B cell (primary cell): ENCODE results near the gene UNC13A. TPM values are rescaled to one million over a fixed set of nuclear protein-coding genes. Genes with fewer than 3 reads are reported as not detected.

Experiments used
- ATAC-seq: fragments of 200-7000 bp; cut with Tn5 transposase; one replicate; pipeline ENCODE4 v1.10.0; 2021; ENCODE audit warnings: low read depth, mild to moderate bottlenecking, moderate number of reproducible peaks, moderate library complexity
- CTCF ChIA-PET: fragments of 350-600 bp; sonication (Branson Sonifier 250); formaldehyde crosslinking; loops from one replicate; lab custom pipeline; 2021; ENCODE audit warnings: antibody characterized with exemption, inconsistent platforms; lab: Charles Lee
- POLR2A ChIA-PET: fragments of 350-600 bp; sonication (Branson Sonifier 250); formaldehyde crosslinking; loops from one replicate; lab custom pipeline; 2021; ENCODE audit warnings: antibody characterized with exemption; lab: Charles Lee
- DNase-seq: peaks from one replicate; pipeline ENCODE4 v3.0.0; 2013
- H2AFZ ChIP-seq: 2 replicates; pipeline ENCODE4 v1.6.1; 2012; ENCODE audit warnings: mild to moderate bottlenecking, low read depth, low read length; ENCODE audit not compliant: insufficient read depth, poor library complexity, severe bottlenecking
- H3K27ac ChIP-seq, 2 donors: 1 replicate in 1 of 2; 2 replicates in 1 of 2; pipeline ENCODE4 v1.5.1; 2012 to 2013; ENCODE audit warnings: low read length in 2 of 2, mild to moderate bottlenecking in 2 of 2, moderate library complexity in 1 of 2
- H3K27me3 ChIP-seq, 4 experiments: fragments of 200-600 bp in 1 of 4; sonication (generic) in 1 of 4; replicated peaks in 1 of 4; 1 replicate in 2 of 4; 2 replicates in 2 of 4; pipeline versions ENCODE4 v1.6.1 to v1.7.0; 2013 to 2016; ENCODE audit warnings: low read length in 3 of 4, mild to moderate bottlenecking in 2 of 4, mixed read lengths in 1 of 4, moderate library complexity in 1 of 4; ENCODE audit not compliant: insufficient read depth in 4 of 4, control insufficient read depth in 3 of 4; ENCODE audit errors: control extremely low read depth in 1 of 4
- H3K36me3 ChIP-seq, 2 experiments: replicated peaks in 1 of 2; 1 replicate in 1 of 2; 2 replicates in 1 of 2; pipeline versions ENCODE4 v1.6.1 to v1.7.1; 2013; ENCODE audit warnings: low read length in 1 of 2; ENCODE audit not compliant: insufficient read depth in 2 of 2, control insufficient read depth in 1 of 2; ENCODE audit errors: control extremely low read depth in 1 of 2, extremely low read depth in 1 of 2
- H3K4me1 ChIP-seq, 2 donors: fragments of 200-600 bp in 1 of 2; sonication (generic) in 1 of 2; 1 replicate in 1 of 2; 2 replicates in 1 of 2; pipeline versions ENCODE4 v1.5.1 to v1.6.1; 2013 to 2017; ENCODE audit warnings: low read length in 2 of 2; ENCODE audit not compliant: control insufficient read depth in 2 of 2, insufficient read depth in 2 of 2
- H3K4me2 ChIP-seq: replicated peaks from 2 replicates; pipeline ENCODE3; 2012; ENCODE audit warnings: mild to moderate bottlenecking, low read depth, low read length; ENCODE audit not compliant: poor library complexity, severe bottlenecking
- H3K4me3 ChIP-seq, 5 experiments: fragments of 200-600 bp in 1 of 5; sonication (generic) in 1 of 5; 1 replicate in 3 of 5; 2 replicates in 2 of 5; pipeline versions ENCODE4 v1.5.1 to v1.7.0; 2011 to 2016; ENCODE audit warnings: low read length in 4 of 5, mild to moderate bottlenecking in 4 of 5, low read depth in 2 of 5, control low read depth in 1 of 5, moderate library complexity in 1 of 5; ENCODE audit not compliant: insufficient read depth in 1 of 5; ENCODE audit errors: control extremely low read depth in 1 of 5, extremely low read depth in 1 of 5
- H3K79me2 ChIP-seq: fragments of 200-600 bp; sonication (generic); one replicate; pipeline ENCODE4 v1.6.0; 2016; ENCODE audit warnings: low read length; ENCODE audit not compliant: control insufficient read depth, insufficient read depth
- H3K9ac ChIP-seq: fragments of 200-600 bp; sonication (generic); 2 replicates; pipeline ENCODE4 v1.6.1; 2017; ENCODE audit warnings: mild to moderate bottlenecking, low read length, moderate library complexity
- H3K9me3 ChIP-seq, 3 donors: one replicate each; pipeline versions ENCODE4 v1.6.1 to v1.7.1; 2013; ENCODE audit warnings: low read length in 2 of 3; ENCODE audit not compliant: control insufficient read depth in 2 of 3, insufficient read depth in 1 of 3; ENCODE audit errors: control extremely low read depth in 1 of 3
- H4K20me1 ChIP-seq: 2 replicates; pipeline ENCODE4 v1.6.0; 2012; ENCODE audit warnings: mild to moderate bottlenecking, low read length; ENCODE audit not compliant: insufficient read depth, control insufficient read depth, poor library complexity, severe bottlenecking
- H3K27ac Mint-ChIP-seq: one replicate; pipeline ENCODE4 v1.8.0; 2021; ENCODE audit warnings: mixed read lengths
- H3K27me3 Mint-ChIP-seq: one replicate; pipeline ENCODE4 v1.8.0; 2021; ENCODE audit warnings: mixed read lengths
- H3K4me1 Mint-ChIP-seq: one replicate; pipeline ENCODE4 v1.8.0; 2021; ENCODE audit warnings: mixed read lengths
- H3K4me3 Mint-ChIP-seq: one replicate; pipeline ENCODE4 v1.8.0; 2021; ENCODE audit warnings: mixed read lengths
- H3K9me3 Mint-ChIP-seq: one replicate; pipeline ENCODE4 v1.8.0; 2022; ENCODE audit warnings: mixed read lengths; ENCODE audit not compliant: insufficient read depth
- CTCF ChIP-seq: fragments of 200-600 bp; IDR thresholded peaks from one replicate; pipeline ENCODE4 v1.8.0; 2022; ENCODE audit warnings: antibody characterized with exemption, mild to moderate bottlenecking
- EZH2 ChIP-seq: IDR thresholded peaks from 2 replicates; pipeline ENCODE4 v1.6.1; 2012; ENCODE audit warnings: borderline replicate concordance, low read depth, mild to moderate bottlenecking, moderate library complexity, low read length; ENCODE audit not compliant: insufficient read depth, poor library complexity, severe bottlenecking
- WGBS: methylation state at CpG from one replicate; pipeline ENCODE4 v1.1.5; 2013; ENCODE audit warnings: missing lambda C conversion rate; ENCODE audit not compliant: insufficient coverage; 5-methylcytosine and 5-hydroxymethylcytosine counted together
- intact Hi-C: fragments of 100-400 bp; cut with micrococcal nuclease; formaldehyde crosslinking; loops from one replicate; pipeline ENCODE4 v1.10.0; 2022
- polyA plus RNA-seq: library from polyadenylated mRNA; depleted of rRNA; stranded (reverse); fragments of >200 nt; gene quantifications from 2 replicates; pipeline ENCODE4 v1.2.3, GENCODE V29; 2012
- total RNA-seq, 2 donors: library from RNA; stranded (reverse); fragments of 120-200 nt in 1 of 2; gene quantifications; 1 replicate in 1 of 2; 2 replicates in 1 of 2; pipeline versions ENCODE4 v1.2.3 to v1.2.4, GENCODE V29; 2013 to 2022

Gene UNC13A
- total and polyA plus RNA-seq, 2 donors (not counting 1 experiment from before 2014, with no cell fraction given) = 0.10 TPM; not detected in 1

GRCh38 chr19:17654993-17655392, 33.2 kb downstream of the UNC13A start:
- H3K4me2 ChIP-seq = no peak overlapping the region
- H3K9me3 ChIP-seq = peaks cover 0 to 15% (median 0%) of the 10 kb centered on the region in 3 donors
- no peaks in the 10 kb centered on the region for H3K36me3 ChIP-seq
- no peaks in the 10 kb centered on the region for H4K20me1 ChIP-seq
- Mint-ChIP-seq H3K4me1 (no peaks in the 10 kb centered on the region), H3K4me3 (no peak overlapping the region), H3K27ac (no peak overlapping the region), H3K9me3 (no peaks in the 10 kb centered on the region), H3K27me3 (peaks cover 18% of the 10 kb centered on the region)
- H3K9ac ChIP-seq = no peak overlapping the region
- CTCF ChIA-PET = no interaction called here
- intact Hi-C loops = no loop called here
- no peak overlapping the region for H3K27ac ChIP-seq
- DNase-seq (no peak), ATAC-seq (no peak)
- WGBS = 75% methylated on average over 9 of the region's 9 CpGs
- peaks cover 0 to 14% (median 0%) of the 10 kb centered on the region in 4 experiments for H3K27me3 ChIP-seq
- H3K4me1 ChIP-seq = no peaks in the 10 kb centered on the region
- no peaks in the 10 kb centered on the region for H3K79me2 ChIP-seq
- TF ChIP-seq CTCF (no peak), EZH2 (no peak)
- H2AFZ ChIP-seq = no peak overlapping the region
- H3K4me3 ChIP-seq = no peak overlapping the region
- POLR2A ChIA-PET = interaction anchor here (0.6 kb wide), 1 partner anchor 32 kb away, joined by 4 read pairs; no protein-coding TSS in a partner anchor

DNA sequence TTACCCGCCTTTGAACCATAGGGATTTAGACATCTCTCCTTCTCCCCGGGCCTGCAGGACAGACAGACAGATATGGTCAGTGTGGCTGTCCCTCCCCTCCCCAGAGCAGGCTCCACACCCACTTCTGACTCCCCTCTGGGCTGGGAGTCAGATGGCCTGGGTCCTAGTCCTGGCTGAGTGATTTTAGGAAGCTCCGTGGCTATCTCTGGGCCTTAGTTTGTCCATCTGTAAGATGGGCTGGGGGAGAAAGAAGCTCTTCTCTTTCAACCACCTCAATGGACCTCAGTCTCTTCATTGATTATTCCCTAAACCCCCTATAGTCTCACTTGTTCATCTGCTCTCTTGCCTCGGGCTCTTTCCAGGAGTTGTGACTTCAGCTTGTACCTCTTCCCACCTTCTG, 35.5 kb downstream of the UNC13A start:
- no peaks in the 10 kb centered on the region for H3K4me1 Mint-ChIP-seq
- WGBS = 71% methylated on average over 1 of the region's 4 CpGs
- H3K4me3 Mint-ChIP-seq = no peak overlapping the region
- Histone ChIP-seq H3K4me3 (no peak overlapping the region), H4K20me1 (no peaks in the 10 kb centered on the region), H2AFZ (no peak overlapping the region), H3K79me2 (no peaks in the 10 kb centered on the region), H3K9me3 (peaks cover 0 to 15% (median 0%) of the 10 kb centered on the region in 3 donors), H3K36me3 (no peaks in the 10 kb centered on the region), H3K4me1 (no peaks in the 10 kb centered on the region), H3K9ac (no peak overlapping the region), H3K4me2 (no peak overlapping the region), H3K27me3 (peaks cover 0 to 9% (median 0%) of the 10 kb centered on the region in 4 experiments), H3K27ac (no peak overlapping the region)
- intact Hi-C loops = no loop called here
- no peak for TF ChIP-seq CTCF
- no peak for TF ChIP-seq EZH2
- ChIA-PET CTCF (interaction anchor here (1.5 kb wide), 1 partner anchor 12 kb away, joined by 4 read pairs; no protein-coding TSS in a partner anchor), POLR2A (no interaction called here)
- ATAC-seq (no peak), DNase-seq (no peak)
- no peaks in the 10 kb centered on the region for H3K9me3 Mint-ChIP-seq
- peaks cover 22% of the 10 kb centered on the region for H3K27me3 Mint-ChIP-seq
- no peak overlapping the region for H3K27ac Mint-ChIP-seq
